WTC11 (cell line): ENCODE data around the gene WDFY3. TPM values are rescaled to one million over a fixed set of nuclear protein-coding genes. Genes with fewer than 3 reads are reported as not detected.

Experiments used
- ATAC-seq: fragments of 200-7000 bp; cut with Tn5 transposase; 2 replicates; pipeline ENCODE4 v1.10.0; 2021; ENCODE audit warnings: mild to moderate bottlenecking, moderate library complexity
- CTCF ChIA-PET: fragments of 300-600 bp; sonication (Branson Sonifier 250); formaldehyde crosslinking; loops from one replicate; lab custom pipeline; 2021; ENCODE audit warnings: antibody characterized with exemption; lab: Charles Lee
- POLR2A ChIA-PET: fragments of 350-600 bp; sonication (Branson Sonifier 250); formaldehyde crosslinking; loops from one replicate; lab custom pipeline; 2021; ENCODE audit warnings: antibody characterized with exemption; lab: Charles Lee
- DNase-seq: peaks from one replicate; pipeline ENCODE4 v3.0.0; 2021; ENCODE audit warnings: low spot score
- H3K27ac Mint-ChIP-seq: 2 replicates; pipeline ENCODE4 v1.8.0; 2021; ENCODE audit warnings: mixed read lengths
- H3K27me3 Mint-ChIP-seq: 2 replicates; pipeline ENCODE4 v1.8.0; 2021; ENCODE audit warnings: low read depth, mild to moderate bottlenecking, moderate library complexity, mixed read lengths
- H3K36me3 Mint-ChIP-seq: 2 replicates; pipeline ENCODE4 v1.8.0; 2021; ENCODE audit warnings: mixed read lengths
- H3K4me1 Mint-ChIP-seq: 2 replicates; pipeline ENCODE4 v1.8.0; 2022; ENCODE audit warnings: mixed read lengths
- H3K4me3 Mint-ChIP-seq: 2 replicates; pipeline ENCODE4 v1.8.0; 2021; ENCODE audit warnings: mild to moderate bottlenecking, moderate library complexity, mixed read lengths
- H3K9me3 Mint-ChIP-seq: 2 replicates; pipeline ENCODE4 v1.8.0; 2021; ENCODE audit warnings: mixed read lengths
- AFF4 ChIP-seq: sonication (generic); formaldehyde crosslinking; IDR thresholded peaks from 2 replicates; pipeline ENCODE4 v1.8.1; 2023; ENCODE audit warnings: mild to moderate bottlenecking, missing genetic modification reagents, borderline replicate concordance
- CREM ChIP-seq: sonication (generic); formaldehyde crosslinking; IDR thresholded peaks from 2 replicates; pipeline ENCODE4 v1.8.1; 2022; ENCODE audit warnings: mild to moderate bottlenecking, missing genetic modification reagents, moderate library complexity
- ETV6 ChIP-seq: sonication (generic); formaldehyde crosslinking; IDR thresholded peaks from 2 replicates; pipeline ENCODE4 v1.8.1; 2022; ENCODE audit warnings: mild to moderate bottlenecking, missing genetic modification reagents
- FOXJ3 ChIP-seq: sonication (generic); formaldehyde crosslinking; IDR thresholded peaks from 2 replicates; pipeline ENCODE4 v1.9.0; 2021; ENCODE audit warnings: missing genetic modification reagents, mild to moderate bottlenecking, borderline replicate concordance
- FOXK1 ChIP-seq: sonication (generic); formaldehyde crosslinking; IDR thresholded peaks from 2 replicates; pipeline ENCODE4 v1.8.0; 2022; ENCODE audit warnings: mild to moderate bottlenecking, moderate library complexity, missing genetic modification reagents
- GABPB1 ChIP-seq: sonication (generic); formaldehyde crosslinking; IDR thresholded peaks from 2 replicates; pipeline ENCODE4 v1.8.1; 2023; ENCODE audit warnings: mild to moderate bottlenecking, missing genetic modification reagents
- GRHL2 ChIP-seq: fragments of 250-450 bp; sonication (Bioruptor Pico); IDR thresholded peaks from 2 replicates; pipeline ENCODE4 v1.8.0; 2022; ENCODE audit warnings: mild to moderate bottlenecking, moderate library complexity; ENCODE audit not compliant: insufficient replicate concordance, severe bottlenecking
- IRF1 ChIP-seq: sonication (generic); formaldehyde crosslinking; IDR thresholded peaks from 2 replicates; pipeline ENCODE4 v1.8.0; 2023; ENCODE audit warnings: missing genetic modification reagents
- KAT7 ChIP-seq: sonication (generic); formaldehyde crosslinking; IDR thresholded peaks from 2 replicates; pipeline ENCODE4 v1.8.1; 2023; ENCODE audit warnings: missing genetic modification reagents, mild to moderate bottlenecking, borderline replicate concordance
- MLX ChIP-seq: sonication (generic); formaldehyde crosslinking; IDR thresholded peaks from 2 replicates; pipeline ENCODE4 v1.8.1; 2023; ENCODE audit warnings: mild to moderate bottlenecking, missing genetic modification reagents, moderate library complexity
- NFATC4 ChIP-seq: fragments of 250-450 bp; sonication (Bioruptor Pico); IDR thresholded peaks from 2 replicates; pipeline ENCODE4 v1.9.0; 2021; ENCODE audit warnings: mild to moderate bottlenecking
- NR2C2 ChIP-seq: sonication (generic); formaldehyde crosslinking; IDR thresholded peaks from 2 replicates; pipeline ENCODE4 v1.8.0; 2022; ENCODE audit warnings: mild to moderate bottlenecking, missing genetic modification reagents
- SMAD3 ChIP-seq: sonication (generic); formaldehyde crosslinking; IDR thresholded peaks from 2 replicates; pipeline ENCODE4 v1.8.0; 2022; ENCODE audit warnings: missing genetic modification reagents, mild to moderate bottlenecking, borderline replicate concordance
- SOX15 ChIP-seq: fragments of 250-450 bp; sonication (Bioruptor Pico); IDR thresholded peaks from 2 replicates; pipeline ENCODE4 v1.9.0; 2021; ENCODE audit warnings: mild to moderate bottlenecking
- ZNF121 ChIP-seq: sonication (generic); formaldehyde crosslinking; IDR thresholded peaks from 2 replicates; pipeline ENCODE4 v1.8.0; 2023; ENCODE audit warnings: missing genetic modification reagents
- ZNF232 ChIP-seq: sonication (generic); formaldehyde crosslinking; IDR thresholded peaks from 2 replicates; pipeline ENCODE4 v1.8.0; 2022; ENCODE audit warnings: mild to moderate bottlenecking, missing genetic modification reagents
- total RNA-seq: library from RNA; stranded (reverse); gene quantifications from 3 replicates; pipeline ENCODE4 v1.2.3, GENCODE V29; 2021
- TF ChIP-seq, protein P1 (sequence below): sonication (generic); formaldehyde crosslinking; IDR thresholded peaks from 2 replicates; pipeline ENCODE4 v1.8.1; 2023; ENCODE audit warnings: mild to moderate bottlenecking, missing genetic modification reagents, moderate library complexity
- TF ChIP-seq, protein P2 (sequence below): sonication (generic); formaldehyde crosslinking; IDR thresholded peaks from 2 replicates; pipeline ENCODE4 v1.8.1; 2022; ENCODE audit warnings: missing genetic modification reagents, borderline replicate concordance
- TF ChIP-seq, protein P3 (sequence below): fragments of 250-450 bp; sonication (Bioruptor Pico); IDR thresholded peaks from 2 replicates; pipeline ENCODE4 v1.9.0; 2021; ENCODE audit warnings: mild to moderate bottlenecking

The WDFY3 gene
- total RNA-seq, 1 experiment from 2014 or later, result 77.2 TPM

DNA sequence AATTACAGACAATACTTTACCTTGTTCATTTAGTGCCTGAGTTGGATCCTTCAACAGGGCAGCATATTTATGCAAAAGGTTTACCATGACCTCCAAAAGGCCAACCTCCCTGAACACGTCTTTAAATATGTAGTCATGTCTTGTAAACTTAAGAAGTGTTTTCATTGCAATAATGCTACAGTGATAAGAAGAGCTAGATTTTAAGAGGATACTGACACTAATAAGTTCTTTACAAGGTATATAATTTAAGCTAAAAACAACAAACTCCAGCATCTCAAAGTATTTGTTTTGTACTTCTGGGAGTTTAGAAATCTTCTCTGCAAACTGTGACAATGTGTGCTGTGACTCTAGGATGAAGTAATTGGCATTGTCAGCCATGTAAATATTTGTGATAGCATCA lies 145.4 kb downstream of the WDFY3 start (continued):
- TF ChIP-seq, protein P1, sequence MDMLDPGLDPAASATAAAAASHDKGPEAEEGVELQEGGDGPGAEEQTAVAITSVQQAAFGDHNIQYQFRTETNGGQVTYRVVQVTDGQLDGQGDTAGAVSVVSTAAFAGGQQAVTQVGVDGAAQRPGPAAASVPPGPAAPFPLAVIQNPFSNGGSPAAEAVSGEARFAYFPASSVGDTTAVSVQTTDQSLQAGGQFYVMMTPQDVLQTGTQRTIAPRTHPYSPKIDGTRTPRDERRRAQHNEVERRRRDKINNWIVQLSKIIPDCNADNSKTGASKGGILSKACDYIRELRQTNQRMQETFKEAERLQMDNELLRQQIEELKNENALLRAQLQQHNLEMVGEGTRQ (CRISPR knock-in tag), result no peak
- TF ChIP-seq, protein P2, sequence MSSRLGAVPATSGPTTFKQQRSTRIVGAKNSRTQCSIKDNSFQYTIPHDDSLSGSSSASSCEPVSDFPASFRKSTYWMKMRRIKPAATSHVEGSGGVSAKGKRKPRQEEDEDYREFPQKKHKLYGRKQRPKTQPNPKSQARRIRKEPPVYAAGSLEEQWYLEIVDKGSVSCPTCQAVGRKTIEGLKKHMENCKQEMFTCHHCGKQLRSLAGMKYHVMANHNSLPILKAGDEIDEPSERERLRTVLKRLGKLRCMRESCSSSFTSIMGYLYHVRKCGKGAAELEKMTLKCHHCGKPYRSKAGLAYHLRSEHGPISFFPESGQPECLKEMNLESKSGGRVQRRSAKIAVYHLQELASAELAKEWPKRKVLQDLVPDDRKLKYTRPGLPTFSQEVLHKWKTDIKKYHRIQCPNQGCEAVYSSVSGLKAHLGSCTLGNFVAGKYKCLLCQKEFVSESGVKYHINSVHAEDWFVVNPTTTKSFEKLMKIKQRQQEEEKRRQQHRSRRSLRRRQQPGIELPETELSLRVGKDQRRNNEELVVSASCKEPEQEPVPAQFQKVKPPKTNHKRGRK (CRISPR knock-in tag), result no peak
- TF ChIP-seq GRHL2 (no peak), SMAD3 (CRISPR knock-in tag) (no peak), MLX (CRISPR knock-in tag) (no peak), AFF4 (CRISPR knock-in tag) (no peak), GABPB1 (CRISPR knock-in tag) (no peak), SOX15 (CRISPR knock-in tag) (no peak), NR2C2 (CRISPR knock-in tag) (no peak), FOXK1 (CRISPR knock-in tag) (no peak), FOXJ3 (CRISPR knock-in tag) (no peak), IRF1 (CRISPR knock-in tag) (no peak), ZNF232 (CRISPR knock-in tag) (no peak)

DNA sequence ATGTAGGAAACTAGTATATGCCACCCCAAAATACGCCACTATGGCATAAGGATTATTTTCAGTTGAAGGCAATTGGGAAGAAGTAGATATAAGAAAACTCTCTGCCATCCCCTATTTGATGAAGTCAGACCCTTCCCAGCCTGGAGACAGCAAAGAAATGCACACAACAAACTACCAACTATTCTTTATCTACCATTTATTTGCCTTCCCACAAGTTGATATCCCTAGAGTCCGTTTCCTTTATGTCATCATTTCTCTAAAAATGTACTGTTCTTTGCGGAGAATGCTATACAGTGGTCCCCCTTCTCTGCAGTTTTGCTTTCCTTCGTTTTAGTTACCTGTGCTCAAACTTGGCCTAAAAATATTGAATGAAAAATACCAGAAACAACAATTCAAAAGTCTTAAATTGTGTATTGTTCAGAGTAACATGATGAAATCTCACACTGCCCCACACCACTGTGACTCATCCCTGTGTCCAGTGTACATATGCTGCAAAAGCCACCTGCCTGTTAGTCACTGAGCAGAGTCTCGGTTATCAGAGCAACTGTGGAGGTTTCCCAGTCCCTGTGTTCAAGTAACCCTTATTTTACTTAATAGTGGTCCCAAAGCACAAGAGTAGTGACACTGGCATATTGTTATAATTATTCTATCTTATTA lies 152.3 kb downstream of the WDFY3 start:
- Mint-ChIP-seq H3K9me3 (no peaks in the 10 kb centered on the region), H3K4me1 (peaks cover 22% of the 10 kb centered on the region), H3K27me3 (no peaks in the 10 kb centered on the region), H3K27ac (peak overlapping the region; percentile 57; the same call in 1 of the 2 replicates), H3K4me3 (no peak overlapping the region), H3K36me3 (peaks cover 12% of the 10 kb centered on the region)
- ChIA-PET CTCF (no interaction called here), POLR2A (no interaction called here)
- DNase-seq, result no peak
- no peak for ATAC-seq
- TF ChIP-seq NFATC4, result no peak
- TF ChIP-seq ZNF121 (CRISPR knock-in tag), result no peak
- TF ChIP-seq FOXJ3 (CRISPR knock-in tag), result no peak
- TF ChIP-seq FOXK1 (CRISPR knock-in tag), result no peak
- no peak for TF ChIP-seq CREM (CRISPR knock-in tag)
- TF ChIP-seq GABPB1 (CRISPR knock-in tag), result peak; percentile 78; the same call in 1 of the 2 replicates
- TF ChIP-seq, protein P3, sequence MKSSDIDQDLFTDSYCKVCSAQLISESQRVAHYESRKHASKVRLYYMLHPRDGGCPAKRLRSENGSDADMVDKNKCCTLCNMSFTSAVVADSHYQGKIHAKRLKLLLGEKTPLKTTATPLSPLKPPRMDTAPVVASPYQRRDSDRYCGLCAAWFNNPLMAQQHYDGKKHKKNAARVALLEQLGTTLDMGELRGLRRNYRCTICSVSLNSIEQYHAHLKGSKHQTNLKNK (CRISPR knock-in tag), result no peak
- no peak for TF ChIP-seq ETV6 (CRISPR knock-in tag)
- TF ChIP-seq KAT7 (CRISPR knock-in tag), result no peak
